Activated naive CD8-positive, alpha-beta T cell treated with anti-CD3 and anti-CD28 coated beads, Interleukin-2, amount 50 U/mL, for 24 hours (primary cell): ENCODE measurements around the gene ADAM22.
"Not testable (repeated sequence)": the region's sequence is repeated elsewhere in the genome, so short reads cannot be mapped to it uniquely, and the experiment has no call there.

ENCODE experiments used
- ATAC-seq: fragments of 150-1000 bp; cut with Tn5 transposase; one replicate; pipeline ENCODE4 v1.10.0; 2021
- DNase-seq: peaks from one replicate; pipeline ENCODE4 v3.0.0; 2021
- H3K27ac Mint-ChIP-seq: one replicate; pipeline ENCODE4 v1.8.0; 2021; ENCODE audit warnings: mild to moderate bottlenecking, mixed read lengths
- H3K27me3 Mint-ChIP-seq: one replicate; pipeline ENCODE4 v1.8.0; 2021; ENCODE audit warnings: mixed read lengths
- H3K36me3 Mint-ChIP-seq: one replicate; pipeline ENCODE4 v1.8.0; 2021; ENCODE audit warnings: low read depth, mixed read lengths
- H3K4me1 Mint-ChIP-seq: one replicate; pipeline ENCODE4 v1.8.0; 2021; ENCODE audit warnings: mixed read lengths
- H3K4me3 Mint-ChIP-seq: one replicate; pipeline ENCODE4 v1.8.0; 2021; ENCODE audit warnings: mild to moderate bottlenecking, moderate library complexity, mixed read lengths
- H3K9me3 Mint-ChIP-seq: one replicate; pipeline ENCODE4 v1.8.0; 2021; ENCODE audit warnings: mixed read lengths

Gene ADAM22

GRCh38 chr7:87933953-87934698 lies at the start of gene ADAM22:
Gene ADAM22, plus strand, starts transcription at chr7:87934251. Its CDS starts 215 bp downstream, at chr7:87934466.
- peaks cover 11% of the 10 kb centered on the region for H3K27me3 Mint-ChIP-seq
- peak within 1 kb of the TSS; percentile 69 for H3K27ac Mint-ChIP-seq
- DNase-seq (peak; percentile 84), ATAC-seq (peak; percentile 98)
- H3K4me3 Mint-ChIP-seq: peak within 1 kb of the TSS; percentile 83
- no peaks in the 10 kb centered on the region for H3K9me3 Mint-ChIP-seq
- no peaks in the 10 kb centered on the region for H3K36me3 Mint-ChIP-seq
- peaks cover 14% of the 10 kb centered on the region for H3K4me1 Mint-ChIP-seq

GRCh38 chr7:87885018-87885417 lies 49.0 kb upstream of the ADAM22 start:
- Mint-ChIP-seq H3K27ac (no peak overlapping the region), H3K9me3 (no peaks in the 10 kb centered on the region), H3K4me3 (no peak overlapping the region), H3K27me3 (no peaks in the 10 kb centered on the region), H3K4me1 (peaks cover 9% of the 10 kb centered on the region), H3K36me3 (peaks cover 47% of the 10 kb centered on the region)
- no peak for DNase-seq
- ATAC-seq: no peak

GRCh38 chr7:87886875-87887274 lies 47.2 kb upstream of the ADAM22 start:
- H3K27ac Mint-ChIP-seq: no peak overlapping the region
- no peaks in the 10 kb centered on the region for H3K9me3 Mint-ChIP-seq
- no peaks in the 10 kb centered on the region for H3K4me1 Mint-ChIP-seq
- peaks cover 43% of the 10 kb centered on the region for H3K36me3 Mint-ChIP-seq
- ATAC-seq: no peak
- no peaks in the 10 kb centered on the region for H3K27me3 Mint-ChIP-seq
- H3K4me3 Mint-ChIP-seq: no peak overlapping the region
- DNase-seq: no peak

GRCh38 chr7:87895363-87895762 lies 38.7 kb upstream of the ADAM22 start:
- DNase-seq (no peak), ATAC-seq (no peak)
- Mint-ChIP-seq H3K9me3 (no peaks in the 10 kb centered on the region), H3K27ac (no peak overlapping the region), H3K36me3 (peaks cover 56% of the 10 kb centered on the region), H3K27me3 (no peaks in the 10 kb centered on the region), H3K4me3 (no peak overlapping the region), H3K4me1 (peaks cover 3% of the 10 kb centered on the region)

GRCh38 chr7:87899255-87899654 lies 34.8 kb upstream of the ADAM22 start:
- H3K27me3 Mint-ChIP-seq: no peaks in the 10 kb centered on the region
- DNase-seq (no peak), ATAC-seq (no peak)
- no peak overlapping the region for H3K27ac Mint-ChIP-seq
- peaks cover 3% of the 10 kb centered on the region for H3K4me1 Mint-ChIP-seq
- H3K9me3 Mint-ChIP-seq: no peaks in the 10 kb centered on the region
- no peak overlapping the region for H3K4me3 Mint-ChIP-seq
- H3K36me3 Mint-ChIP-seq: peaks cover 57% of the 10 kb centered on the region

GRCh38 chr7:87907136-87907906 lies 26.7 kb upstream of the ADAM22 start:
- H3K4me3 Mint-ChIP-seq, ATAC-seq, H3K4me1 Mint-ChIP-seq, H3K27me3 Mint-ChIP-seq, DNase-seq, H3K9me3 Mint-ChIP-seq: not testable (repeated sequence)
- peak overlapping the region; percentile 41 for H3K27ac Mint-ChIP-seq
- peaks cover 23% of the 10 kb centered on the region for H3K36me3 Mint-ChIP-seq

GRCh38 chr7:87908814-87909213 lies 25.2 kb upstream of the ADAM22 start:
- H3K27ac Mint-ChIP-seq, H3K9me3 Mint-ChIP-seq, H3K4me1 Mint-ChIP-seq, H3K27me3 Mint-ChIP-seq, H3K4me3 Mint-ChIP-seq, ATAC-seq, DNase-seq: not testable (repeated sequence)
- H3K36me3 Mint-ChIP-seq: peaks cover 17% of the 10 kb centered on the region

GRCh38 chr7:87912121-87912520 lies 21.9 kb upstream of the ADAM22 start:
- Mint-ChIP-seq H3K36me3 (peaks cover 9% of the 10 kb centered on the region), H3K27me3 (no peaks in the 10 kb centered on the region)

GRCh38 chr7:87918740-87919139 lies 15.3 kb upstream of the ADAM22 start:
- Mint-ChIP-seq H3K27me3 (peaks cover 2% of the 10 kb centered on the region), H3K36me3 (no peaks in the 10 kb centered on the region), H3K4me1 (no peaks in the 10 kb centered on the region), H3K27ac (no peak overlapping the region), H3K4me3 (no peak overlapping the region), H3K9me3 (no peaks in the 10 kb centered on the region)
- DNase-seq (no peak), ATAC-seq (no peak)

More at GRCh38 chr7:87912121-87912520, 21.9 kb upstream of the ADAM22 start:
- ATAC-seq (no peak), DNase-seq (no peak)
- Mint-ChIP-seq H3K4me3 (no peak overlapping the region), H3K4me1 (no peaks in the 10 kb centered on the region), H3K9me3 (no peaks in the 10 kb centered on the region), H3K27ac (no peak overlapping the region)

- Mint-ChIP-seq H3K36me3 (no peaks in the 10 kb centered on the region), H3K4me3 (no peak overlapping the region), H3K27me3 (peaks cover 2% of the 10 kb centered on the region), H3K4me1 (no peaks in the 10 kb centered on the region), H3K9me3 (no peaks in the 10 kb centered on the region), H3K27ac (no peak overlapping the region)
- ATAC-seq (no peak), DNase-seq (no peak)
These were observed 14.2 kb upstream of the ADAM22 start for GRCh38 chr7:87919875-87920274.

GRCh38 chr7:87920578-87920977 lies 13.5 kb upstream of the ADAM22 start:
- peaks cover 2% of the 10 kb centered on the region for H3K27me3 Mint-ChIP-seq
- H3K36me3 Mint-ChIP-seq: no peaks in the 10 kb centered on the region
- no peak overlapping the region for H3K27ac Mint-ChIP-seq
- DNase-seq (no peak), ATAC-seq (no peak)
- no peaks in the 10 kb centered on the region for H3K4me1 Mint-ChIP-seq
- H3K4me3 Mint-ChIP-seq: no peak overlapping the region
- H3K9me3 Mint-ChIP-seq: no peaks in the 10 kb centered on the region

GRCh38 chr7:87922759-87923395 lies 11.2 kb upstream of the ADAM22 start:
- not testable (repeated sequence) for H3K27ac Mint-ChIP-seq, H3K4me1 Mint-ChIP-seq, H3K4me3 Mint-ChIP-seq, ATAC-seq, H3K9me3 Mint-ChIP-seq, DNase-seq, H3K27me3 Mint-ChIP-seq, H3K36me3 Mint-ChIP-seq

GRCh38 chr7:87926581-87927461 lies 7.2 kb upstream of the ADAM22 start:
- Mint-ChIP-seq H3K4me3 (no peak overlapping the region), H3K9me3 (no peaks in the 10 kb centered on the region), H3K36me3 (no peaks in the 10 kb centered on the region), H3K4me1 (peaks cover 5% of the 10 kb centered on the region), H3K27me3 (peaks cover 4% of the 10 kb centered on the region), H3K27ac (no peak overlapping the region)
- peak; percentile 23 for DNase-seq
- peak; percentile 91 for ATAC-seq

GRCh38 chr7:87933605-87933952 lies 472 bp upstream of the ADAM22 start:
- ATAC-seq: peak; percentile 1
- H3K36me3 Mint-ChIP-seq: no peaks in the 10 kb centered on the region
- H3K9me3 Mint-ChIP-seq: no peaks in the 10 kb centered on the region
- H3K27me3 Mint-ChIP-seq: peaks cover 11% of the 10 kb centered on the region
- H3K4me3 Mint-ChIP-seq: peak overlapping the region; percentile 83
- peaks cover 14% of the 10 kb centered on the region for H3K4me1 Mint-ChIP-seq
- no peak for DNase-seq
- no peak overlapping the region for H3K27ac Mint-ChIP-seq
